GM21825 (cell line): ENCODE results near the gene EEIG2.

ENCODE experiments used
- ATAC-seq: cut with Tn5 transposase; IDR thresholded peaks from one replicate; pipeline ENCODE4 v1.9.1; 2021; ENCODE audit warnings: mild to moderate bottlenecking, moderate library complexity; ENCODE audit not compliant: unreplicated experiment

Gene EEIG2

DNA sequence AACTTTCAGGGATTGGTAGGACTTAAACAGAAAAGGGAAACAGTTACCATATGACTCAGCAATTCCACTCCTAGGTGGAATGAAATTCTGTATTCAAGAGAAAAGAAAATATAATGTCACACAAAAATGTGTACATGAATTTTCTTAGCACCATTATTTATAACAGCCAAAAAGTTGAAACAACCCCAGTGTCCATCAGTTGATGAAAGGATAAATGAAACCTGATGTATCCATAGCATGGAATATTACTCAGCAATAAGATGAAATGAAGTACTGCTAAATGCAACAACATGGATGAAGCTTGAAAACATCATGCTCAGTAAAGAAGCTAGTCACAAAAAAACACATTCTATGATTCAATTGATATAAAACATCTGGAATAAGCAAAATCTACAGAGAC is 15.5 kb downstream of the EEIG2 start:
- no peak for ATAC-seq

DNA sequence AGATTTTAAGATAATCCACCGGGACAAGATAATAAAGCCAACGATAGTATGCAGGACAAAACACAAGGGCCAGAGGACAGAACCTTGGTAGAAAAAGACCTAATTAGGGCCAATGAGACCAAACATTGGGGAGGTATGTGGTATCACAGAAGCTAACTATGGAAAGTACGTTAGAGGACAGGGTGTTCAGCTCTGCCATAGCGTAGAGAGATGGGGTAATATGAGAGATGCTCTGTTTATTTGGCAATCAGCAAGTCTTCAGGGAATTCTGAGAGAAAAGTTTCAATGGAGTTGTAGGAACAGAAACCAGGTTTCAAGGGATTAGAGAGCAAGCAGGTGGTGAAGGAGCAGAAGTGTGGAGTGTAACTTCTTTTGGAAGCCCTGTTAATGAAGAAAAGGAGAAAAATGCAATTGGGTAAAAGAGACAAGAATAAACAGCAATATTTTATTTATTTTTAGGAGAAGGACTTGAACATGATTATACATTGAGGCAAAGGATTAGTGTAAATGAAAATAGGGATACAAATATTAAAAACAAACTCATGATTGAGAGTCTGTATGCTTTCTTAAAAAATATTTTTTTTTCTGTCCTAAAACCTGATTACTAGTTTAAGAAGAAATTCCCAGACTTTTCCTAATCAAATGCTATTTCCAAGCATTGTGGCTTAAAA is 24.0 kb downstream of the EEIG2 start:
- no peak for ATAC-seq

GRCh38 chr1:108584428-108584856 is 24.5 kb downstream of the EEIG2 start:
- no peak for ATAC-seq

- ATAC-seq: no peak
These were observed 25.4 kb downstream of the EEIG2 start for GRCh38 chr1:108585313-108585712.

DNA sequence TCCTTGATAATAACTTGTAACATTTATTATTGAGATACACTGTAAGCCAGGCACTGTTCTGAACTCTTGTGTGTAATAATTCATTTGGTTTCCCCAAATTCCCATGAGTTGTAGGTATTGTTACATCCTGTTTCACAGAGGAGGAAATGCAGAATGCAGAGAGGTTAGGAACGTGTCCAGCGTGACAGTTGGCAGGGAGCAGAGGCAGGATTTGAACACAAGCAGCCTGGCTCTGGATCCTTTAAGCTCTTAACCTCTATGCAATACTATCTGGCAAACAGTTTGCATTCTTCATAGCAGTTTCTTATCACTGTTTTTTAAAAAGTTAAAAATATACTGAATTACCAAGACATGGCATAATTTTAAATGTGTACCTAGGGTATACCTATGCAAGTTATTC is 30.5 kb downstream of the EEIG2 start:
- no peak for ATAC-seq

DNA sequence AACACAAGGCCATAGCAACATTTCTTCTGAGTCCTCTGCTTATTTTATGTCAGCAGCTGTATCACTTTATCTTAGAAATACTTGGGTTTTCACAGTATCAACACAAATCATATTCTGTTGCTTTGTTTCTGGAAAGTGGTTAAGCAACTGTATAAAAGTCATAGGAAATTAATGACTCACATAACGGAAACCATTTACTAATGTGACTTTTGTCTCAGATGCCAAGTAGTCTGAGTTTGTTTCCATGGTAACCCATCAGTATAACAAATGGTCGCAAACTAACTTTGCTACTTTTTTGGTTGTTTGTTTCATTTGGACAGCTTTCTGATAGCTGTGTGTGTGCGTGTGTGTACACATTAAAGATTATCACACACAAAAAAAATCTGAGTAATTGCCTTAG is 31.1 kb downstream of the EEIG2 start:
- ATAC-seq: no peak

- no peak for ATAC-seq
These were observed 31.6 kb downstream of the EEIG2 start for GRCh38 chr1:108591466-108591865.

DNA sequence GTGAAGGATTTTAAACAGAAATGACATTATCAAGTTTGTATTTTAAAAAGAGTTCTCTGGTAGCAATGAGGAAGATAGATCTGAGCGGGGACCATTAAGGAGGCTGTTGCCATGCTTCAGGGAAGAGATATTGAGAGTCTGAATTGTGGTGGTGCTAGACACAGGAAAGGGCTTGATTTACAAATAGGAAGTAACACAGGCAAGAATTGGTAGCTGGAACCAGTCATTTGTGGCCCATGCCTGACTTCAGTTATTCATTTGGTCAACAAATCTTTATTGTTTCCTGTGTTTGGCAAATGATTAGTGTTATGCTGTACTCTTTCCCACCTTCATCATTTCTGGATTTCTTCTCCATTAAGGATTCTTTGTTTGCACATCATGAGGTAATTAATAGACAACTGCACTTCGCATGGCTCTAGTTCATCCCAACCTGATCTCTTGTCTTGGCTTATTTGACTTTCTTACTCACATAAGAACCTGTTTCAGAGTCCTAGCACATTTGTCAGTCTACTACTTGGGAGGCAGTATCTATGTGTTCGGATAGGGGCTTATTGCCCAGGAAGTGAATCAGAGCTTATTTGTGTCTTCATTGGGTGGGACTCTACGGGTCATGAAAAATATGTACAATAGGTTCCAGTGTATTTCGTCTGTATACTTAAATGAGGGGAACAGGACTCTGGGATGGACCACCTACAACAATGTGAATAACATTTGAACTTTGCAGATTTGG is 32.3 kb downstream of the EEIG2 start:
- ATAC-seq: no peak

DNA sequence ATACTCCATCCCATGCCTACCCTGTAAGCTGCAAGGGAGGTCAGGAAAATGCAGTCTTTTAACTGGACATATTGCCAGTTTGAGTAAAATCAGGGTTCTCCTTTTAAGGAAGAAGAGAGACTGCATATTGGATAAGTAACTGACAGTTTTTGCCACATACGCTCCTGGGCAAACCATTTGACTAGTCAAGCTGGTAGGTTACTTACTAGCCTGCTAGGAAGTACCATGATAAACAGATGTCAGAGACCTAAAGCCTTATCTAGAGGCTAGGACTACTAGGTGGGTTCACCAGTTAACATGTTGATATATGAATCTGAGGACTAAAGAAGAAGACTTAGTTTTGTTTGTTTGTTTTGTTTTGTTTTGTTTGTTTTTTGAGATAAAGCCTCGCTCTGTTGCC is 33.5 kb downstream of the EEIG2 start:
- no peak for ATAC-seq

GRCh38 chr1:108595507-108595906 is 35.6 kb downstream of the EEIG2 start:
- ATAC-seq: no peak

DNA sequence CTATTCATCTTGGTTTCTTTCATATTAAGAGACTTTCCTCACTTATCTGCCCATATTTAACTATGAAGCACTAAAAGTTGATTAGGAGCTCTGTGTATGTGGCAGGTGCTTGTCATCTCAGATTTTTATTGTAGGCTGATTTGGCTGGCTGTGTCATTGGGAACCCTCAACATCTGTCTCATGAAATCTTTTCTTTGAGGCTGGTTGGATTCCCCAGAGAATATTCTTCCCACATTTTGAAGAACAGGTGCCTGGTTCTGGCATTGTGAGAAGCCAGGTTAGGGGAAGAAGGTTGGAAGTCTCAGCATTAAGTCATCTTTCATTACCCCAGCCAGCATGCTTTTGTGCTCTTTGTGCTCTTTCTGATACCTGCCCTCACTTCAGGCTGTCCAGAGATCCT is 37.1 kb downstream of the EEIG2 start:
- no peak for ATAC-seq

GRCh38 chr1:108598340-108598739 is 38.4 kb downstream of the EEIG2 start:
- ATAC-seq: no peak

GRCh38 chr1:108600504-108600903 is 40.6 kb downstream of the EEIG2 start:
- ATAC-seq: no peak

DNA sequence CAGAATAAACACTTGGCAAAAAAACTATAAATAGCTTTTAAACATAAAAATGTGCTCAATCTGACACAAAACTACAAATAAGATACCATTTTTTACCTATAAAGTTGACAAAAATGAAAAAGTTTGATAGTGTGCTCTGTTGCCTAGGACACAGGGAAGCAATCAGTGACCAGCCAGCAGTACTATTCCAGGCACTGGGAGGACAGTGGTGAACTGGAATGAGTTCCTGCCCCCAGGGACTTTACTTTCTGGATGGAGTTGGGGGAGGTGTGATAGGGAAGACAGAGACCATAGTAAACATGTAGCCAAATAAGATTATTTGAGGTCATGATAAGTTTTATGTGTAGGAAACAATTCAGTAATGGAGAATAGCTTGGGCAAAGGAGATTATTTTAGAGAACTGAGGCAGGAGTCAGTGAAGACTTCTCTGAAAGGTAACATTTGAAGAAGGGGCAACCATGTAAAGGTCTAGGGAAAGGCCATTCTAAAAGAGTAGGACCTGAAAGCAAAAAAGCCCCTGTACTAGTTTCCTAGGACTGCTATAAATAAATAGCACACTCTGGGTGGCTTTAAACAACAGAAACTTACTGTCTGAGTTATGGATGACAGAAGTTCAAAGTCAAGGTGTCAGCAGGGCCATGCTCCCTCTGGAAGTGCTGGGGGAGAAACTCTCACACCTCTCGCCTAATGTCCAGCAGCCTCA is 42.0 kb downstream of the EEIG2 start:
- ATAC-seq: no peak

DNA sequence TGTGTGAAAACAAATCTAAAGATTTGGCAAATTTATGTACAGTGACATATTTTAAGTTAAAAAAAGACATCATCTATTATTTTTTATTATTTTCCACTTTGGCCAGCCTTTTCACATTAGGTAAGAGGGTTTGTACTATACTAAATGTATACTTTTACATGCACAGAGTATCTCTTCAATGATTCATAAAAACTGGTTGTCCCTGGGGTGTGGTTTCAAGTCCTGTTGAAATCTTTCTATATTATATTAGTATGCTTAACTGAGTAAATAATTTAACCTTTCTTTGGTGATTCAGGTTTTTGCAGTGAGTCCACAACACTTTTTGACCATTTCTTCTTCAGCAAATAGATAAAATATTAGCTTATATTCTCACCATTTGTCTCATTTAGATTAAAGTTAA is 45.7 kb downstream of the EEIG2 start:
- no peak for ATAC-seq

DNA sequence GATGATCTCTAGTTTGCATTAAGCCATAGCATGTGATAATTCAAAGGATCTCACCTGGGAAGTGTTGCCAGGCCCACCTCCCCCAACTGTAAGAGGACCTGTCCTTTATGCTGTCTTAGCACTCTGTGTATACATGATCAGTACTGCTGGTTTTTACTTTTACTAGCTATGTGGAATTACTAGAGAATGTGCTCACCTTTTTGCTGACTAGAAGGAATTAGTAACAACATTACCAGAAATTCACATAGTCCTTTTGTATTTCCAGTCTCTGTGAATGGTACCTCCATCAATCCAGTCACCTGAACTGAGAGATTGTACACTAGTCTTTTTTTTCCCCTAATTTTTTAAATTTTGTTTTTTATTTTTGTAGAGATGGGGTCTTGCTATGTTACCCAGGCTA is 46.6 kb downstream of the EEIG2 start:
- ATAC-seq: no peak

DNA sequence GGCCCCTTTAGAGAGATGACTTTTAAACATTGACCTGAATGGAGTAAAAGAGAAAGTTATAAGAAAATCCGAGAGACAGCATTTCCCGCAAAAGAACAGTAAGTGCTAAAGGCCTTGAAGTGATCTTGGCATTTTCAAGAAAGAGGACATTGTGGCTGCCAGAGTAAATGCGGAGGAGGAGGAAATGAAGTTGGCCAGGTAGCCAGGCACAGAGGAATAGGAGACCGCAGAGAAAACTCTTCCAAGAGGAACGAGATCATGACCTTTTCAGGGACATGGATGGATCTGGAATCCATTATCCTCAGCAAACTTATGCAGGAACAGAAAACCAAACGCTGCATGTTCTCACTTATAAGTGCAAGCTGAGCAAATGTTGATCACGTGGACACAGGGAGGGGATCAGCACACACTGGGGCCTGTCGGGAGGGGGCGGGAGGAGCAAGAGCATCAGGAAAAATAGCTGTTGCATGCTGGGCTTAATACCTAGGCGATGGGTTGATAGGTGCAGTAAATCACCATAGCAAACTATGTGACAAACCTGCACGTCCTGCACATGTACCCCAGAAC is 49.7 kb downstream of the EEIG2 start:
- ATAC-seq: no peak
